OCI-LY3 (cell line): ENCODE data around the gene TUBB4B.

Source experiments
- H2AFZ ChIP-seq: fragments of 200-600, 300-600 bp; shearing (Covaris generic); 2 replicates; pipeline ENCODE4 v1.6.0; 2014; ENCODE audit warnings: antibody characterized with exemption, low read depth, low read length
- H3K27ac ChIP-seq: fragments of 200-600, 300-600 bp; sonication (generic); 2 replicates; pipeline ENCODE4 v1.5.1; 2014; ENCODE audit warnings: mild to moderate bottlenecking, low read length, moderate library complexity, mixed read lengths
- H3K27me3 ChIP-seq: fragments of 200-600, 300-600 bp; sonication (generic); 2 replicates; pipeline ENCODE4 v1.6.1; 2014; ENCODE audit warnings: low read depth, low read length, mixed read lengths
- H3K36me3 ChIP-seq: fragments of 200-600, 300-600 bp; sonication (generic); replicated peaks from 2 replicates; pipeline ENCODE3; 2014; ENCODE audit warnings: low read depth, low read length, mixed read lengths
- H3K4me1 ChIP-seq: fragments of 300-600, 200-600 bp; sonication (generic); 2 replicates; pipeline ENCODE4 v1.6.1; 2014; ENCODE audit warnings: low read length, mixed read lengths
- H3K4me2 ChIP-seq: fragments of 200-600, 300-600 bp; sonication (generic); 2 replicates; pipeline ENCODE4 v1.6.1; 2014; ENCODE audit warnings: low read length, mixed read lengths
- H3K4me3 ChIP-seq: fragments of 300-600, 200-600 bp; sonication (generic); 2 replicates; pipeline ENCODE4 v1.5.1; 2014; ENCODE audit warnings: antibody characterized with exemption, mild to moderate bottlenecking, low read length, moderate library complexity
- H3K79me2 ChIP-seq: fragments of 300-600, 200-600 bp; shearing (Covaris generic); 2 replicates; pipeline ENCODE4 v1.6.1; 2014; ENCODE audit warnings: mild to moderate bottlenecking, low read length, mixed read lengths
- H3K9ac ChIP-seq: fragments of 300-600, 200-600 bp; shearing (Covaris generic); 2 replicates; pipeline ENCODE4 v1.6.0; 2014; ENCODE audit warnings: mild to moderate bottlenecking, low read length, moderate library complexity
- H3K9me3 ChIP-seq: fragments of 200-600, 300-600 bp; shearing (Covaris generic); 2 replicates; pipeline ENCODE4 v1.6.1; 2014; ENCODE audit warnings: low read length, mixed read lengths; ENCODE audit not compliant: insufficient read depth
- H4K20me1 ChIP-seq: fragments of 200-600, 300-600 bp; sonication (generic); 2 replicates; pipeline ENCODE4 v1.6.1; 2016; ENCODE audit warnings: low read length, mixed read lengths; ENCODE audit not compliant: insufficient read depth
- CTCF ChIP-seq: fragments of 200-600, 300-600 bp; sonication (generic); IDR thresholded peaks from 2 replicates; pipeline ENCODE4 v1.5.1; 2014; ENCODE audit warnings: antibody characterized with exemption, low read length, low read depth
- EZH2phosphoT487 ChIP-seq: fragments of 200-600 bp; shearing (Covaris generic); IDR thresholded peaks from 2 replicates; pipeline ENCODE4 v1.6.1; 2018; ENCODE audit warnings: antibody characterized with exemption, mixed run types, low read depth

TUBB4B gene

DNA sequence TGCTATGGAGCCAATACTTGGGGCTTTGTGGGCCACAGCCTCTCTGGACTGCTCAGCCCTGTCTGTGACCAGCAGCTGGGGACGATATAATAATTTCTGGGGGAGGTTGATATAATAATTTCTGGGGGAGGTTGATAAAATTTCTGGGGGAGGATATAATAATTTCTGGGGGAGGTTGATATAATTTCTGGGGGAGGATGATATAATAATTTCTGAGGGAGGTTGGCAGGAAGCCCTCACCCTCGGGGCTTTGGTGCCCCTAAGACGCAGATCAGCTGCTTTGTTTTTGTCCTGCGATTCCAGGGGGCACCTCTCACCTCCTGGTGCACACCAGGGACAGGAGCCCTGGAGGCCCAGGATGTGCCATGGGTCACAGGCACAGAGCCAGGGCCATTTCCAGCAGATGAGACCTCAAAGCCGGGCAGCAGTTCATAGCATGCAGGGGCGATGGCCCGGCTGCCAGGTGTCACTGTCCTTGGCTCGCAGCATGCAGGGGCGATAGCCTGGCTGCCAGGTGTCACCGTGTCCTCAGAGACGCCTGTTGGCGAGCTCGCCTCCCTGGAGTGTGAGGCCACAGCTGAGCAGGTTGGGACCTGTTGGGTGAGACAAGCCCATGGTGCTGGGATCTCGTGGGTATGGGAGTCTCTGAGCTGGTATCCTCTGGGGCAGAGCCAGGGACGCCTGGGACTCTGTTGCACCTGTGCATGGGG lies 32.7 kb downstream of the TUBB4B start:
- no peaks in the 10 kb centered on the region for H3K79me2 ChIP-seq
- H3K4me1 ChIP-seq: peaks cover 28% of the 10 kb centered on the region
- no peak overlapping the region for H2AFZ ChIP-seq
- H3K4me3 ChIP-seq: no peak overlapping the region
- H3K36me3 ChIP-seq: peaks cover 10% of the 10 kb centered on the region
- no peaks in the 10 kb centered on the region for H3K9me3 ChIP-seq
- no peaks in the 10 kb centered on the region for H4K20me1 ChIP-seq
- no peak overlapping the region for H3K4me2 ChIP-seq
- H3K27me3 ChIP-seq: no peaks in the 10 kb centered on the region
- H3K27ac ChIP-seq: no peak overlapping the region
- H3K9ac ChIP-seq: no peak overlapping the region
- no peak for TF ChIP-seq CTCF
- TF ChIP-seq EZH2phosphoT487: no peak

- H3K36me3 ChIP-seq: peaks cover 18% of the 10 kb centered on the region
- H3K4me3 ChIP-seq: no peak overlapping the region
- H3K27me3 ChIP-seq: no peaks in the 10 kb centered on the region
- H3K9me3 ChIP-seq: no peaks in the 10 kb centered on the region
- peaks cover 28% of the 10 kb centered on the region for H3K4me1 ChIP-seq
- H3K79me2 ChIP-seq: no peaks in the 10 kb centered on the region
- TF ChIP-seq CTCF: no peak
- H2AFZ ChIP-seq: no peak overlapping the region
- H3K4me2 ChIP-seq: no peak overlapping the region
- H3K27ac ChIP-seq: no peak overlapping the region
- H3K9ac ChIP-seq: no peak overlapping the region
- no peaks in the 10 kb centered on the region for H4K20me1 ChIP-seq
Measured at GRCh38 chr9:137275203-137275587, 34.1 kb downstream of the TUBB4B start.

DNA sequence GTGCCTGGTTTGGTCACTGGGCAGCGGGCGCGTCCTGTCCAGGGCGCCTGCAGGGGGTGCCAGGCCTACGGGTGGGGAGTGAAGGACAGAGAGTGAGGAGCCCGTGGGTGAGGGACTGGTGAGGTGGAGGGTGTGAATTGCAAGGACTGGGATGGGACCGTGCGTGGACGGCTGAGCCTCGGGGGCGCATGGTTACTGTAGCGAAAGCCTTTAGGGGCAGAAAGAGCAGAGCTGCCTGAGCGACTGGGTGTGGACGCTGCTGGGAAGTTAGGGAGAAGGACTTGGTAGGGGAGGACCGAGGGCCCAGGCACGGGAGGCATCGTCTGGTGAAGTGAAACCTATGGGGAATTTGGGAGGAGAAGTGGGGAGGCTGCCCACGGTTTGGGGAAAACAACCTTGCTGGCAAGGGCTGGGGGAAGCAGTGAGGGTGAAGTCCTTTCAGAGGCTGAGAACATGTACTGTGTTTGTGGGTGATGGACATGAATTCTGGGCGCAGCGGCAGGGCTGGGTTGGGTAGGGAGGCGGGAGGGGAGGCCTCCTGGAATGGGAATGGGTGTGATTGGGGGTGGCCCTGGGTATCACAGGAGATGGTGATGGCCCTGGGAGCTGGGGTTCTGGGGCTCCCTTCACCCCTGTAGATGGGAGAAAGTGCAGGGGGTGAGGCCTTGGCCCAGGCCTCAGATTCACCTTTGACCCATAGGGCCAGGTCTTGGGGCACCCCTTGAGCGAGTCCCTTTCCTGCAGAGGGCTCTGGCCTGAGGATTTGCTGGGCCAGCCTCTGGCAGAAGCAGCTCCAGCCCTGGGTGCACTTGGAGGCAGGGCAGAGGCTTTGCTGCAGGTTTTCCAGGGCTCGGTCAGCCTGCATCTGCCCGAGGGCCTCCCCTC lies 34.7 kb downstream of the TUBB4B start:
- TF ChIP-seq EZH2phosphoT487 (no peak), CTCF (no peak)
- Histone ChIP-seq H3K9ac (no peak overlapping the region), H3K4me2 (peak overlapping the region; percentile 3; the same call in 1 of the 2 replicates), H3K79me2 (no peaks in the 10 kb centered on the region), H3K36me3 (peaks cover 18% of the 10 kb centered on the region), H3K4me3 (no peak overlapping the region), H3K4me1 (peaks cover 28% of the 10 kb centered on the region), H2AFZ (no peak overlapping the region), H3K27ac (peak overlapping the region; percentile 20; the same call in 1 of the 2 replicates), H3K9me3 (no peaks in the 10 kb centered on the region), H3K27me3 (no peaks in the 10 kb centered on the region), H4K20me1 (no peaks in the 10 kb centered on the region)
